Mucosa of rectum (tissue), 2 donors: ENCODE data around the gene ELP4.
"Not testable (repeated sequence)": the region's sequence is repeated elsewhere in the genome, so short reads cannot be mapped to it uniquely, and the experiment has no call there.

Source experiments
- H3K27ac ChIP-seq, 2 donors: one replicate each; pipeline ENCODE4 v1.7.0; 2013; ENCODE audit warnings: inconsistent platforms in 2 of 2, low read depth in 2 of 2, low read length in 2 of 2
- H3K27me3 ChIP-seq, 2 donors: one replicate each; pipeline ENCODE4 v1.7.0; 2013; ENCODE audit warnings: low read length in 2 of 2; ENCODE audit not compliant: control insufficient read depth in 2 of 2, insufficient read depth in 2 of 2
- H3K36me3 ChIP-seq, 2 donors: one replicate each; pipeline ENCODE4 v1.7.0; 2013; ENCODE audit warnings: low read length in 2 of 2; ENCODE audit not compliant: control insufficient read depth in 2 of 2, insufficient read depth in 2 of 2
- H3K4me1 ChIP-seq, 2 donors: one replicate each; pipeline ENCODE4 v1.7.0; 2013; ENCODE audit warnings: low read length in 2 of 2, mild to moderate bottlenecking in 1 of 2; ENCODE audit not compliant: control insufficient read depth in 2 of 2, insufficient read depth in 2 of 2
- H3K4me3 ChIP-seq, 2 donors: one replicate each; pipeline ENCODE4 v1.7.0; 2013; ENCODE audit warnings: low read length in 2 of 2
- H3K9ac ChIP-seq, 2 donors: one replicate each; pipeline ENCODE4 v1.7.0; 2013; ENCODE audit warnings: low read length in 2 of 2, low read depth in 1 of 2, mild to moderate bottlenecking in 1 of 2
- H3K9me3 ChIP-seq, 2 donors: one replicate each; pipeline ENCODE4 v1.7.0; 2013; ENCODE audit warnings: low read length in 2 of 2; ENCODE audit not compliant: control insufficient read depth in 2 of 2
- donor health status: healthy.
- donor health status: Normal muscosa, but diverticular disease.

Gene ELP4

GRCh38 chr11:31656051-31656450, 146.5 kb downstream of the ELP4 start:
- H3K9ac ChIP-seq, result no peak overlapping the region
- no peaks in the 10 kb centered on the region for H3K36me3 ChIP-seq
- no peaks in the 10 kb centered on the region for H3K9me3 ChIP-seq
- no peak overlapping the region for H3K27ac ChIP-seq
- H3K4me3 ChIP-seq, result no peak overlapping the region
- H3K4me1 ChIP-seq, result no peaks in the 10 kb centered on the region
- H3K27me3 ChIP-seq, result no peaks in the 10 kb centered on the region

GRCh38 chr11:31657091-31657490, 147.5 kb downstream of the ELP4 start:
- Histone ChIP-seq H3K36me3 (no peaks in the 10 kb centered on the region), H3K9me3 (no peaks in the 10 kb centered on the region), H3K27me3 (no peaks in the 10 kb centered on the region), H3K9ac (no peak overlapping the region), H3K4me1 (no peaks in the 10 kb centered on the region), H3K4me3 (no peak overlapping the region), H3K27ac (no peak overlapping the region)

- Histone ChIP-seq H3K27ac (no peak overlapping the region), H3K4me1 (no peaks in the 10 kb centered on the region), H3K4me3 (no peak overlapping the region), H3K9ac (no peak overlapping the region), H3K27me3 (no peaks in the 10 kb centered on the region), H3K36me3 (no peaks in the 10 kb centered on the region), H3K9me3 (no peaks in the 10 kb centered on the region)
These were observed 154.6 kb downstream of the ELP4 start for GRCh38 chr11:31664129-31664528.

- H3K9ac ChIP-seq, result no peak overlapping the region
- no peaks in the 10 kb centered on the region for H3K9me3 ChIP-seq
- no peaks in the 10 kb centered on the region for H3K4me1 ChIP-seq
- H3K36me3 ChIP-seq, result no peaks in the 10 kb centered on the region
- no peak overlapping the region for H3K27ac ChIP-seq
- H3K4me3 ChIP-seq, result no peak overlapping the region
- H3K27me3 ChIP-seq, result no peaks in the 10 kb centered on the region
These were observed 155.4 kb downstream of the ELP4 start for GRCh38 chr11:31664954-31665353.

- Histone ChIP-seq H3K36me3 (no peaks in the 10 kb centered on the region), H3K27me3 (no peaks in the 10 kb centered on the region), H3K4me3 (no peak overlapping the region), H3K4me1 (no peaks in the 10 kb centered on the region), H3K27ac (no peak overlapping the region), H3K9me3 (no peaks in the 10 kb centered on the region), H3K9ac (no peak overlapping the region)
These were observed 162.1 kb downstream of the ELP4 start for GRCh38 chr11:31671681-31672080.

GRCh38 chr11:31673108-31673507, 163.5 kb downstream of the ELP4 start:
- not testable (repeated sequence) for H3K27me3 ChIP-seq, H3K4me1 ChIP-seq, H3K4me3 ChIP-seq, H3K36me3 ChIP-seq, H3K27ac ChIP-seq, H3K9ac ChIP-seq, H3K9me3 ChIP-seq

GRCh38 chr11:31676280-31676982, 166.9 kb downstream of the ELP4 start:
- Histone ChIP-seq H3K9me3 (no peaks in the 10 kb centered on the region), H3K27ac (no peak overlapping the region), H3K9ac (no peak overlapping the region), H3K4me3 (no peak overlapping the region), H3K36me3 (no peaks in the 10 kb centered on the region), H3K4me1 (no peaks in the 10 kb centered on the region), H3K27me3 (no peaks in the 10 kb centered on the region)

GRCh38 chr11:31680770-31681169, 171.2 kb downstream of the ELP4 start:
- Histone ChIP-seq H3K9ac (no peak overlapping the region), H3K27ac (no peak overlapping the region), H3K9me3 (no peaks in the 10 kb centered on the region), H3K27me3 (no peaks in the 10 kb centered on the region), H3K4me3 (no peak overlapping the region), H3K4me1 (no peaks in the 10 kb centered on the region), H3K36me3 (no peaks in the 10 kb centered on the region)

GRCh38 chr11:31687256-31687655, 177.7 kb downstream of the ELP4 start:
- H3K4me3 ChIP-seq, result no peak overlapping the region
- H3K9ac ChIP-seq, result no peak overlapping the region
- H3K36me3 ChIP-seq, result no peaks in the 10 kb centered on the region
- H3K27ac ChIP-seq, result no peak overlapping the region
- no peaks in the 10 kb centered on the region for H3K4me1 ChIP-seq
- H3K27me3 ChIP-seq, result no peaks in the 10 kb centered on the region
- no peaks in the 10 kb centered on the region for H3K9me3 ChIP-seq

GRCh38 chr11:31687861-31688260, 178.3 kb downstream of the ELP4 start:
- H3K4me3 ChIP-seq, result no peak overlapping the region
- no peaks in the 10 kb centered on the region for H3K27me3 ChIP-seq
- no peak overlapping the region for H3K27ac ChIP-seq
- H3K36me3 ChIP-seq, result no peaks in the 10 kb centered on the region
- no peaks in the 10 kb centered on the region for H3K4me1 ChIP-seq
- no peak overlapping the region for H3K9ac ChIP-seq
- H3K9me3 ChIP-seq, result no peaks in the 10 kb centered on the region

GRCh38 chr11:31689559-31689958, 180.0 kb downstream of the ELP4 start:
- Histone ChIP-seq H3K27ac (no peak overlapping the region), H3K9ac (no peak overlapping the region), H3K27me3 (no peaks in the 10 kb centered on the region), H3K4me1 (no peaks in the 10 kb centered on the region), H3K36me3 (no peaks in the 10 kb centered on the region), H3K4me3 (no peak overlapping the region), H3K9me3 (no peaks in the 10 kb centered on the region)
